Measurements from ENCODE around the gene GNB3. TPM values are rescaled to one million over a fixed set of nuclear protein-coding genes. Genes with fewer than 3 reads are reported as not detected.

Gene GNB3
- total RNA-seq (2014; rRNA removed; shearing (Covaris generic)) = 0.60 and 1.5 TPM in 2 replicates

DNA sequence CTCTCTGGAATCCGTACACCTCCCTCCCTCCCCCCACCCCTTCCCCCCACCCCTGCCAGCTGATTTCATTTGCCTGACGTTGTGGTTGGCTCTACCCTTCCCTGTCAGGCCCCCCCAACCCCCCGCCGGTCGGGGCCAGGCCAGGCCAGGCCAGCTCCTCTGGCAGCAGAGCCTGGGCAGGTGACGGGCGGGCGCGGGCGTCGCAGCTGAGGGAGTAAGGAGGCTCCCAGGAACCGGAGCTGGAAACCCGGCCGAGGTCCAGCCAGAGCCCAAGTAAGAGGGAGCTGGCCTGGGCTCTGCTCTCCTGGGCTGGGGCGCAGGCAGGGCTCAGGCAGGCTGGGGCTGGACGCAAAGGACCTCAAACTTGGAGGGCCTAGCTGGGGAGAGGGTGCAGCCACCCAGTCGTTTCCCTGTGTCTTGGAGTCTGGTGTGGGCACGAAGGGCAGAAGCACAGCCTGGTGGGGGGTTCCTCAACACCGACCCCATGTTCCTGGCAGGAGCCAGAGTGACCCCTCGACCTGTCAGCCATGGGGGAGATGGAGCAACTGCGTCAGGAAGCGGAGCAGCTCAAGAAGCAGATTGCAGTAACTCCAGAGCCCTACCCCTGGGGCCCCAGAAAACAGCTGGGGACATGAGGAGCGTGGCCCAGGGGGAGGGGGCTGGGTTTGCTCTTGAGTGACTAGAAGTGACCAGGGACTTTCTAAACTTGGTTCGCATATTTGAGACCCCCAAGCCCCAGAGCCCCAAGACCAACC is at the start of gene GNB3:
GNB3 (plus strand) TSS at position 165 of the 755 bp plus-strand sequence; CDS start at position 528, 363 bp downstream.

DNA sequence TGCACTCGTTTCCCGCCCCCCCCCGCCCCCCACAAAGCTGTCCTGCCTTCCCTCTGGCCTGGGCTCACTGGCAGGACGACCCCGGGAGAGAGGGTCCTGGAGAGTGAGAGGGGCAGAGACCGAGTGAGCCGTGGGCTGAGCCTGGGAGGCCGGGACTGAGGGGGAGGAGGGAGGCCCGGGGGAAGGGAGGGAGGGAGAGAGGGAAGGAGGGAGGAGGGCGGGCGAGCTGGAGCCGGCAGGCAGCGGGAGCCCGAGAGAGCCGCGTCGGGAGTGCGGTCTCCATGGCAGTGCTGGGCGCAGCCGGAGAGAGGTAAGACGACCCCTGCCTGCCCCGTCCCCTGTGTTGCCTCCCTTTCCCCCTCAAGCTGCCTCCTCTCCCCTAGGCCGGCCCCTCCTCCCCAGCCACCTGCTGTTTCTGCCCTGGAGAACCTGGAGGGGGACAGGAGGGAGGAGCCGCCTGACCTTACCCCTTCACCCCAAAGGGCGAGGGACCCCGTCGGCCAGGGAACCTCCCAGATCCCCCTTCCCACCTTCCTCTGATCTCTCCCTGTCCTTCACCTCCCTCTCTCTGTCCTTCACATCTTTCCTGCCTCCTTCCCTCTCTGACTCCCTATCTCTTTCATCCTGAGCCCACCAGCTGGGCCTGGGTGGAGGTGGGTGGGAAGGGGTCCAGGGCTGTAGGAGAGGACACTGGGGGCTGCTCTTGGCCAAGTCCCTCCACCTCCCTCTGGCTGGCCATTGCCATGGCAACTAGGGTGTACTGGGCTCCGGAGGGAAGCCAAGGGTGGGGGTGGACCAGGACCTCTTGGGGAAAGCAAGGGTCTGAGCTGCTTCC is 18.9 kb upstream of the GNB3 start, which contains the start of gene GPR162:
GPR162 (plus strand) TSS at position 231 of the 835 bp plus-strand sequence. CDS start 2,078 bp downstream, outside the sequence.

GRCh38 chr12:6827982-6828780 is 12.5 kb upstream of the GNB3 start, which contains the start of gene P3H3:
Gene P3H3 (plus strand): TSS chr12:6828407. CDS start chr12:6828441, 34 bp downstream.

GRCh38 chr12:6851153-6851920 is 10.6 kb downstream of the GNB3 start, which contains the start of gene CDCA3:
Gene CDCA3 (minus strand): TSS chr12:6851286. CDS start chr12:6850952, 334 bp downstream.

GRCh38 chr12:6851921-6852650 is 11.4 kb downstream of the GNB3 start, which contains the start of gene USP5:
Gene USP5 (plus strand): TSS chr12:6852150. CDS start chr12:6852180, 30 bp downstream.

DNA sequence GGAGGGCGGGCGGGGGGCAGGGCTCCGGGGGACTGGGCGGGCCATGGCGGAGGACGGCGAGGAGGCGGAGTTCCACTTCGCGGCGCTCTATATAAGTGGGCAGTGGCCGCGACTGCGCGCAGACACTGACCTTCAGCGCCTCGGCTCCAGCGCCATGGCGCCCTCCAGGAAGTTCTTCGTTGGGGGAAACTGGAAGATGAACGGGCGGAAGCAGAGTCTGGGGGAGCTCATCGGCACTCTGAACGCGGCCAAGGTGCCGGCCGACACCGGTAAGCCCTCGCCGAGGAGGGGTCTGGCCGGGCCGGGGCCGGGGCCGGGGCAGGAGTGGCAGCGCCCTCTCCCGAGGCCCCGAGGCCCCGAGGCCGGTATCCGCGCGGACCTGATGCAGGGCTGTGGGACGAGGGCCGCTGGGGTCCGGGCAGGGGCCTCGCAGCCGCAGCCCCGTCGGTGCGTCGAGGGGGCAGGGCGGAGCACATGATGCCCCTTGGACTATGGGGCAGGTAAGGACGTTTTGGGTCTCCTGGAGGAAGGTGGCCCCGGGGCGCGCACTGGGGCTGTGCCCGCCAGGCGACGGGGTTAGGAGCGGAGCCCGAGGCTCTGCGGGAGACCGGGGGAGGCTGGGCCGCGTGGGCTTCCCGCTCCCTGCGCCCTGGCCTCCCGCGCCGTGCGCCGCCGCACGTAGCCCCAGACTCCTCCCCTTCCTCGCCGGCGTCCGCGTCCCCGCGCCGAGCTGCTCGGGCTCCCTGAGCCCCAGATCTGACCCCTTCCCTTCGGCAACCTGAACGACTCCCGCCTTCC is 26.9 kb downstream of the GNB3 start, which contains the start of gene TPI1:
TPI1 (plus strand) TSS at position 119 of the 798 bp plus-strand sequence; CDS start at position 155, 36 bp downstream.

DNA sequence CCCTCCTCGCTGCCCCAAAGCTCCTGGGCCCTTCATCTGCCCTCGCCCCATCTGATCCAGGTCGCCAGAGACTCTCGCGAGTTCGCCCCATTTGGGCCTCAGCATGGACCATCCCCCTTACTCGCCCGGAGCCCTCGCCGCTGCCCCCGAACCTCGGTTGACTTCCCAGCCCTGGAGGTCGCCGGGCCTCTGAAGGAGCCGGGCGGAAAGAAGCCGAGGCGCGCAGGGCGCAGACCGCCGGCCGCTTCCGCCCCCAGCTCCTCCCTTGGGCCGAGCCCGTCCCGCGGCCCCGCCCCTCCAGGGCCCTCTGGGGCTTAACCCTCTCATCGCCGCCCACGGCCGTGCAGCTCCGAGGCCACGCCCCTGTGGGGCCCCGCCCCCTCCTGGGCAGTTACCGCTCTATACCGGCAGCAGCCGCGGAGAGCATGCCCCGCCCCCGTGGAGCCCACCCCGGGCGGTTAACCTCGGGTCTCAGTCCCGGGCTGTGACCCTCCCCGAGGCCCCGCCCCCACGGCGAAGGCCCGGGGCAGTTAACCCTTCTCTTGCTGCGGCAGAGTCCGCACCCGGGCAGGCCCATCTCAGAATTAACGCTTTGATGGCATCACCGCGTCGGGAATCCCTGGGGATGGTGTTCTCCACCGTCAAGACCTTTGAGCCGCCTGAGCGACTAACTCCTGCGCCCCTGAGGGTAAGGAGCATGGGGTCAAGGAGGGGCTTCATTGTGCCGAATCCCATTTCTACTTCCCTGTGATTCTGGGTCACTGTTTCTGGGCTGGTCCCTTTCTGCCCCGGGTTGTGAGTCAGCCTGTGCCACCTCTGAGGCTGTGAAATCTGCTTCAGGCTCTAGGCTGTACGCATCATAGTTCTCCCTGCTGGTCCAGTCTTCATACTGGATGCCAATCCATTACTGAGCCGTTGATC is 32.6 kb downstream of the GNB3 start, which contains the start of gene SPSB2:
SPSB2 (minus strand) TSS at position 210 of the 921 bp plus-strand sequence. CDS start 402 bp downstream, outside the sequence.

Other genes starting within 250 kb of the GNB3 start
- 322 and 354 TPM in 2 replicates for gene CHD4, start 233.5 kb upstream of the GNB3 start, total RNA-seq (2014; rRNA removed; shearing (Covaris generic))
- gene LPAR5, start 205.0 kb upstream of the GNB3 start, total RNA-seq (2014; rRNA removed; shearing (Covaris generic)) = 0.40 and 0.98 TPM in 2 replicates
- gene ACRBP, start 193.5 kb upstream of the GNB3 start, total RNA-seq (2014; rRNA removed; shearing (Covaris generic)) = not detected in 2 replicates
- gene ING4, start 177.8 kb upstream of the GNB3 start, total RNA-seq (2014; rRNA removed; shearing (Covaris generic)) = 41.6 and 45.4 TPM in 2 replicates
- 32.5 and 32.7 TPM in 2 replicates for gene ZNF384, start 151.6 kb upstream of the GNB3 start, total RNA-seq (2014; rRNA removed; shearing (Covaris generic))
- 0.08 TPM in 1 of 2 replicates, not detected in the other for gene PIANP, start 140.1 kb upstream of the GNB3 start, total RNA-seq (2014; rRNA removed; shearing (Covaris generic))
- gene COPS7A, start 116.9 kb upstream of the GNB3 start, total RNA-seq (2014; rRNA removed; shearing (Covaris generic)) = 107 and 109 TPM in 2 replicates
- gene MLF2, start 87.8 kb upstream of the GNB3 start, total RNA-seq (2014; rRNA removed; shearing (Covaris generic)) = 248 and 252 TPM in 2 replicates
- gene PTMS, start 74.6 kb upstream of the GNB3 start, total RNA-seq (2014; rRNA removed; shearing (Covaris generic)) = 130 and 133 TPM in 2 replicates
- gene LAG3, start 68.4 kb upstream of the GNB3 start, total RNA-seq (2014; rRNA removed; shearing (Covaris generic)) = 0.64 and 1.4 TPM in 2 replicates
- gene CD4, start 51.4 kb upstream of the GNB3 start, total RNA-seq (2014; rRNA removed; shearing (Covaris generic)) = 0.04 TPM in 1 of 2 replicates, not detected in the other
- 2.7 and 3.7 TPM in 2 replicates for gene GPR162, start 19.1 kb upstream of the GNB3 start, total RNA-seq (2014; rRNA removed; shearing (Covaris generic))
- 24.4 and 25.4 TPM in 2 replicates for gene P3H3, start 12.5 kb upstream of the GNB3 start, total RNA-seq (2014; rRNA removed; shearing (Covaris generic))
- 59.8 and 88.8 TPM in 2 replicates for gene CDCA3, start 10.4 kb downstream of the GNB3 start, total RNA-seq (2014; rRNA removed; shearing (Covaris generic))
- gene USP5, start 11.2 kb downstream of the GNB3 start, total RNA-seq (2014; rRNA removed; shearing (Covaris generic)) = 104 and 105 TPM in 2 replicates
- 1,258 and 1,261 TPM in 2 replicates for gene TPI1, start 26.6 kb downstream of the GNB3 start, total RNA-seq (2014; rRNA removed; shearing (Covaris generic))
- gene SPSB2, start 32.4 kb downstream of the GNB3 start, total RNA-seq (2014; rRNA removed; shearing (Covaris generic)) = 16.9 and 18.4 TPM in 2 replicates
- 12.7 and 15.2 TPM in 2 replicates for gene LRRC23, start 63.9 kb downstream of the GNB3 start, total RNA-seq (2014; rRNA removed; shearing (Covaris generic))
- gene ENO2, start 73.7 kb downstream of the GNB3 start, total RNA-seq (2014; rRNA removed; shearing (Covaris generic)) = 19.2 and 23.8 TPM in 2 replicates
- 29.4 and 29.8 TPM in 2 replicates for gene ATN1, start 87.0 kb downstream of the GNB3 start, total RNA-seq (2014; rRNA removed; shearing (Covaris generic))
- gene RNU7-1, start 102.9 kb downstream of the GNB3 start, total RNA-seq (2014; rRNA removed; shearing (Covaris generic)) = not detected in 2 replicates
- 295 and 346 TPM in 2 replicates for gene C12orf57, start 103.1 kb downstream of the GNB3 start, total RNA-seq (2014; rRNA removed; shearing (Covaris generic))
- 0.88 and 2.8 TPM in 2 replicates for gene PTPN6, start 110.4 kb downstream of the GNB3 start, total RNA-seq (2014; rRNA removed; shearing (Covaris generic))
- 604 and 712 TPM in 2 replicates for gene PHB2, start 129.7 kb downstream of the GNB3 start, total RNA-seq (2014; rRNA removed; shearing (Covaris generic))
- 154 and 183 TPM in 2 replicates for gene EMG1, start 130.0 kb downstream of the GNB3 start, total RNA-seq (2014; rRNA removed; shearing (Covaris generic))
- 21.9 and 22.5 TPM in 2 replicates for gene LPCAT3, start 177.6 kb downstream of the GNB3 start, total RNA-seq (2014; rRNA removed; shearing (Covaris generic))
- gene C1S, start 219.8 kb downstream of the GNB3 start, total RNA-seq (2014; rRNA removed; shearing (Covaris generic)) = 1.2 and 4.3 TPM in 2 replicates